ENCODE results near the gene NF2. TPM values are rescaled to one million over a fixed set of nuclear protein-coding genes. Genes with fewer than 3 reads are reported as not detected.
A peak's percentile ranks its signal among the peaks of the same experiment; 100 is the strongest.

Gene NF2
- total RNA-seq, 2 experiments from 2014 or later: 34.4 to 35.3 TPM

DNA sequence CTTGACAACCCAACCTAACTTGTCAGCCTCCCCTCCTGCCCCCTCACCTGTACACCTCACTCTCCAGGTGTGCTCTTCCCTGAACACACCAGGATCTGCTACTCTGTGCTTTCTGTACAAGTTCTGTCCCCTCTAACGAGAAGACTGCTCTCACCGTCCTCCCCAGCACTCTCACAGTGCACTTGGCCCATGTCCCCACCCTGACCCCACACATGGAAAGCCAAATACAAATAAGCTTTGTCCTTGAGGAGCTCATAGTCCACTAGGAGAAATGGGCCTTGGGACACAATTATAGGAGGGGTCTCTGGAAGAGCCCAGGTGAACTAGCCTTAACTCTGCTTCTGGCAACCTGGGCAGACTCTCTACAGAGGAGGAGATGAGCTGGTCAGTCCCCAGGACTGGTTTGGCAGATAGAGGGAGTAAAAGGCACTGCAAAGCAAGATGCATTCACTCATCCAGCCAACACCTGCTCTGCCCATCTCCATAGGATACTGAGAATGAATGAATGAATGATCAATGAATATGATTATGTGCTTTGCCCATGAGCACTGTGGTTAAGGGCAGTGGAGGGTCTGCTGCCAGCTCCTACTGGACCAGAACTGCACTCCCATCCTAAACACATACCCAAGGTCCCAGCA is 32.4 kb upstream of the NF2 start:
- Mint-ChIP-seq H3K4me1 (ENCODE audit: low read depth) (no peaks in the 10 kb centered on the region), H3K36me3 (ENCODE audit: low read depth) (peaks cover 11% of the 10 kb centered on the region), H3K9me3 (no peaks in the 10 kb centered on the region), H3K27ac (no peak overlapping the region), H3K4me3 (no peak overlapping the region), H3K27me3 (no peaks in the 10 kb centered on the region)
- POLR2A ChIA-PET: no interaction called here
- DNase-seq (no peak), ATAC-seq (no peak)
- TF ChIP-seq, protein P1, sequence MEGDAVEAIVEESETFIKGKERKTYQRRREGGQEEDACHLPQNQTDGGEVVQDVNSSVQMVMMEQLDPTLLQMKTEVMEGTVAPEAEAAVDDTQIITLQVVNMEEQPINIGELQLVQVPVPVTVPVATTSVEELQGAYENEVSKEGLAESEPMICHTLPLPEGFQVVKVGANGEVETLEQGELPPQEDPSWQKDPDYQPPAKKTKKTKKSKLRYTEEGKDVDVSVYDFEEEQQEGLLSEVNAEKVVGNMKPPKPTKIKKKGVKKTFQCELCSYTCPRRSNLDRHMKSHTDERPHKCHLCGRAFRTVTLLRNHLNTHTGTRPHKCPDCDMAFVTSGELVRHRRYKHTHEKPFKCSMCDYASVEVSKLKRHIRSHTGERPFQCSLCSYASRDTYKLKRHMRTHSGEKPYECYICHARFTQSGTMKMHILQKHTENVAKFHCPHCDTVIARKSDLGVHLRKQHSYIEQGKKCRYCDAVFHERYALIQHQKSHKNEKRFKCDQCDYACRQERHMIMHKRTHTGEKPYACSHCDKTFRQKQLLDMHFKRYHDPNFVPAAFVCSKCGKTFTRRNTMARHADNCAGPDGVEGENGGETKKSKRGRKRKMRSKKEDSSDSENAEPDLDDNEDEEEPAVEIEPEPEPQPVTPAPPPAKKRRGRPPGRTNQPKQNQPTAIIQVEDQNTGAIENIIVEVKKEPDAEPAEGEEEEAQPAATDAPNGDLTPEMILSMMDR (IDR thresholded peaks at IDR 0.05): no peak
- intact Hi-C loops (cut with micrococcal nuclease): no loop called here
- CTCF ChIA-PET: interaction anchor here (1.0 to 1.2 kb wide), 2 partner anchors 65 to 434 kb away, joined by 3 read pairs; no protein-coding TSS in a partner anchor

DNA sequence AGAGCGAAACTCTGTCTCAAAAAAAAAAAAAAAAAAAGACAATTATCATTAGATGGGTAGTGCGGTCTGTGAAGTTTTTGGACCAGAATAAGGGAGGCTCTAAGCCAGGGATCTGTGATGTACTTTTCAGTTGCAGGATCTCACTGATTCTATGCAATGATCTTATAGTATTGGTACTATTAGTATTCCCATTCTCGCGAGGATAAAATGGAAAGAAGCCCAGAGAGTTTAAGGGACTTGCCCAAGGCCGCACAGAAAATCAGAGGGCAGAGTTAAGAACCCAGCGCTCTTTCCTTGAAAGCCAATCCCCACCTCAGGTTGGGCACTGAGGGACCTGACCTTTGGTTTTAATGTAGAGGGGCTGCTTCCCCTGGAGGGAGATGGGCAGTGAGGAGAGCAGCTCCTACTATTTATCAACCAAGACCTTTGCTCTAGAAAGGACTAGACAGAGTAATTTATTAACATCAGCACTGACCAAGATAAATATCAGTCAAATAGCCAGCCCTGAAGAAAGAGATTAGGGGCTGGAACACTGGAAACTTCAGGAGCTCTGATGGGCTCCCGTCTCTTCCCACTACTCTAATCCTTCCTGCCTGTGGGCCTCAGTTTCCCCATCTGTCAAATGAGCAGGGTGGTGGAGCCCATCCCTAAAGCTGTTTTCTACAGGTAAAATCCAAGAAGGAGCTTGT is 28.5 kb upstream of the NF2 start:
- TF ChIP-seq, protein P1 (IDR thresholded peaks at IDR 0.05): no peak
- Mint-ChIP-seq H3K9me3 (no peaks in the 10 kb centered on the region), H3K36me3 (ENCODE audit: low read depth) (peaks cover 5% of the 10 kb centered on the region), H3K4me3 (no peak overlapping the region), H3K4me1 (ENCODE audit: low read depth) (peaks cover 5% of the 10 kb centered on the region), H3K27ac (no peak overlapping the region), H3K27me3 (no peaks in the 10 kb centered on the region)
- intact Hi-C loops (cut with micrococcal nuclease): no loop called here
- no peak for DNase-seq
- CTCF ChIA-PET: no interaction called here
- POLR2A ChIA-PET: no interaction called here
- ATAC-seq: no peak

DNA sequence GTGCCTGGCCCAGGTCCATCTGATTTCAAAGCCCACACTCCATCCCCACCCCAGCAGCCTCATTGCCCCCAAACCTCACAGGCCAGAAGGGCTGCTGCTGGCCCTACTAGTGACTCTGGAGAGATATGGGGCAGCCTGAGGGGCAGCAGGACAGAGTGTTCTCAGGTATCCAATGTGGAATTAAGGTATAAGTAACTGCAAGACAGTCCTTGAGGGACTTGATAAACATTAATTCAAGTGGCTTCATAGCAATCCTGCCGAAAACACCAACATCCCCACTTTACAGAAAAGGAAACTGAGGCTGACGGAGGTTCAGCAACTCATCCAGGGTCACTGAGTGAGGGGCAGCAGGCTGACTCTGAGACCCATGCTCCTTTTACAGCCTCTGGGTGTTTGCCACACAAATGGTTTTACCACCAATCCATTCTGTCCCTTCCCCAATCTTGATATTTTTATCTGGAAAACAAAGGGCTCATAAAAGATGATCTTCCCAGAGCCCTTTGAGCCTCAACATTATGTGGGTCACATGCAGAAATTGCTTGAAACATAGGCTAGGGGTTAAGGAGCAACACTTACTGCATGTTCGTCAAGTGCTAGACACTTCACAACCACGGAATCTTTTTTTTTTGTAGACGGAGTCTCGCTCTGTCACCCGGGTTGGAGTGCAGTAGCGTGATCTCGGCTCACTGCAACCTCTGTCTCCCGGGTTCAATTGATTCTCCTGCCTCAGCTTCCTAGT is 24.8 kb upstream of the NF2 start:
- no peaks in the 10 kb centered on the region for H3K27me3 Mint-ChIP-seq
- no peak for DNase-seq
- H3K9me3 Mint-ChIP-seq: no peaks in the 10 kb centered on the region
- H3K4me1 Mint-ChIP-seq (ENCODE audit: low read depth): peaks cover 13% of the 10 kb centered on the region
- H3K4me3 Mint-ChIP-seq: no peak overlapping the region
- H3K27ac Mint-ChIP-seq: no peak overlapping the region
- no peak for ATAC-seq
- TF ChIP-seq, protein P1 (IDR thresholded peaks at IDR 0.05): no peak
- intact Hi-C loops (cut with micrococcal nuclease): no loop called here
- H3K36me3 Mint-ChIP-seq (ENCODE audit: low read depth): peaks cover 7% of the 10 kb centered on the region
- ChIA-PET CTCF (no interaction called here), POLR2A (no interaction called here)

DNA sequence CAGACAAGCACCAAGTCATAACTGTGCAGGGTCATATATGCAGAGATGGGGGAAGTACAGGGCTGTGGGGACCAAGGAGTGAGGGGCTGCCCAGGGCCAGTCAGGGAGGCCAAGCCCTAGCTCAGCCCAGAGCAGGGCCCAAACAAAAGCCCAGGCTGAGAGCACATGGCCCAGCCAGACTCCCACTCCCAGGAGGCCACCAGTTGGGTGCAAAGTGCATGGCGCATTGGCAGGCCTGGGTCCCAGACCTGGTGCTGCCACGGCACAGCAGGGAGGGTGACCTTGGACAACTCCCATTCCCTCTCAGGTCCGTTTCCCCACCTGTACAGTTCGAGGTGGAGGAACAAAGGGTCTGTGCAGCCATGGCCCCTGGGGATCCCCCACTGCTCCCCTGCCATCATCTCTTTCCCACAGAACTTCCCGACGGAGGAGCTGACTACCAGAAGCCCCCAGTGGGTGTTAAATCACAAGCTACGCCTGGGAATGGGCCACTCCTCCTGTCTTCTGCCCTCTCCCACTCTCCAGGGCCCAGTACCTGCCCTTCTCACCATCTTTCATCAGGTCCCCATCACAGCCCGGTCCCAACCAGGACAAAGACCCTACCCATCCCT is 23.1 kb upstream of the NF2 start:
- TF ChIP-seq, protein P1 (IDR thresholded peaks at IDR 0.05): no peak
- intact Hi-C loops (cut with micrococcal nuclease): no loop called here
- Mint-ChIP-seq H3K27me3 (no peaks in the 10 kb centered on the region), H3K9me3 (no peaks in the 10 kb centered on the region), H3K27ac (peak overlapping the region; percentile 95), H3K4me1 (ENCODE audit: low read depth) (peaks cover 13% of the 10 kb centered on the region), H3K4me3 (peak overlapping the region; percentile 91), H3K36me3 (ENCODE audit: low read depth) (peaks cover 5% of the 10 kb centered on the region)
- CTCF ChIA-PET: no interaction called here
- DNase-seq (peak; percentile 17), ATAC-seq (peak; percentile 15)
- POLR2A ChIA-PET: interaction anchor here (0.7 to 1.2 kb wide), 2 partner anchors 15 to 30 kb away, joined by 3 read pairs; no protein-coding TSS in a partner anchor

Data from activated CD8-positive, alpha-beta T cell treated with anti-CD3 and anti-CD28 coated beads for 36 hours (primary cell).